H9 (cell line): Measurements from ENCODE around the gene ST6GALNAC3. TPM values are rescaled to one million over a fixed set of nuclear protein-coding genes. Genes with fewer than 3 reads are reported as not detected.

Source experiments
- DNase-seq: peaks from one replicate; pipeline ENCODE4 v3.0.0-alpha.2; 2017
- H2AFZ ChIP-seq: one replicate; pipeline ENCODE4 v1.6.1; 2013; ENCODE audit warnings: mild to moderate bottlenecking, low read length, control low read depth, moderate library complexity
- H2AK5ac ChIP-seq: 2 replicates; pipeline ENCODE4 v1.6.1; 2013; ENCODE audit warnings: low read length, control low read depth, mixed read lengths; ENCODE audit not compliant: insufficient read length
- H2BK120ac ChIP-seq: one replicate; pipeline ENCODE4 v1.6.1; 2013; ENCODE audit warnings: low read depth, mild to moderate bottlenecking, low read length, control low read depth, inconsistent platforms; ENCODE audit not compliant: poor library complexity, severe bottlenecking
- H2BK12ac ChIP-seq: 2 replicates; pipeline ENCODE4 v1.6.1; 2013; ENCODE audit warnings: low read length, control low read depth, mixed read lengths, low read depth; ENCODE audit not compliant: insufficient read length
- H2BK15ac ChIP-seq: 2 replicates; pipeline ENCODE4 v1.6.1; 2013; ENCODE audit warnings: low read depth, low read length, control low read depth
- H2BK20ac ChIP-seq: one replicate; pipeline ENCODE4 v1.6.1; 2013; ENCODE audit warnings: low read depth, mild to moderate bottlenecking, low read length, control low read depth, inconsistent platforms; ENCODE audit not compliant: poor library complexity, severe bottlenecking
- H2BK5ac ChIP-seq: 2 replicates; pipeline ENCODE4 v1.6.1; 2013; ENCODE audit warnings: low read length, control low read depth, mixed read lengths; ENCODE audit not compliant: insufficient read length
- H3K14ac ChIP-seq: 2 replicates; pipeline ENCODE4 v1.6.1; 2013; ENCODE audit warnings: low read length, control low read depth; ENCODE audit not compliant: insufficient read depth
- H3K18ac ChIP-seq: 2 replicates; pipeline ENCODE4 v1.6.1; 2013; ENCODE audit warnings: low read depth, mild to moderate bottlenecking, mixed read lengths, low read length, control low read depth; ENCODE audit not compliant: insufficient read length
- H3K23ac ChIP-seq: 2 replicates; pipeline ENCODE4 v1.6.1; 2013; ENCODE audit warnings: low read length, control low read depth, mixed read lengths, low read depth; ENCODE audit not compliant: insufficient read length
- H3K23me2 ChIP-seq: 2 replicates; pipeline ENCODE4 v1.6.1; 2013; ENCODE audit warnings: low read depth, mild to moderate bottlenecking, mixed read lengths, low read length, control low read depth; ENCODE audit not compliant: insufficient read length, poor library complexity, severe bottlenecking
- H3K27ac ChIP-seq: 2 replicates; pipeline ENCODE4 v1.5.1; 2013; ENCODE audit warnings: low read length, control low read depth, mixed read lengths, low read depth; ENCODE audit not compliant: insufficient read length
- H3K27me3 ChIP-seq: 2 replicates; pipeline ENCODE4 v1.6.1; 2013; ENCODE audit warnings: low read length, control low read depth, inconsistent platforms; ENCODE audit not compliant: insufficient read depth
- H3K4ac ChIP-seq: 2 replicates; pipeline ENCODE4 v1.6.1; 2013; ENCODE audit warnings: low read depth, mild to moderate bottlenecking, control low read depth, inconsistent platforms, low read length, moderate library complexity
- H3K4me1 ChIP-seq: 2 replicates; pipeline ENCODE4 v1.6.1; 2013; ENCODE audit warnings: low read length, control low read depth, inconsistent platforms; ENCODE audit not compliant: insufficient read depth
- H3K4me2 ChIP-seq: 2 replicates; pipeline ENCODE4 v1.6.1; 2013; ENCODE audit warnings: low read length, control low read depth, mixed read lengths; ENCODE audit not compliant: insufficient read length, insufficient read depth
- H3K56ac ChIP-seq: 2 replicates; pipeline ENCODE4 v1.6.1; 2013; ENCODE audit warnings: low read depth, mild to moderate bottlenecking, mixed read lengths, low read length, control low read depth; ENCODE audit not compliant: insufficient read length
- H3K79me1 ChIP-seq: 2 replicates; pipeline ENCODE4 v1.6.1; 2013; ENCODE audit warnings: low read depth, mild to moderate bottlenecking, moderate library complexity, low read length, control low read depth, inconsistent platforms; ENCODE audit not compliant: insufficient read depth, poor library complexity, severe bottlenecking
- H3K79me2 ChIP-seq: 2 replicates; pipeline ENCODE4 v1.6.1; 2013; ENCODE audit warnings: low read length, control low read depth, inconsistent platforms; ENCODE audit not compliant: insufficient read depth
- H3K9ac ChIP-seq: 2 replicates; pipeline ENCODE4 v1.6.1; 2013; ENCODE audit warnings: low read length, control low read depth, mixed read lengths; ENCODE audit not compliant: insufficient read length; ENCODE audit errors: extremely low read depth
- H3K9me3 ChIP-seq: one replicate; pipeline ENCODE4 v1.6.1; 2013; ENCODE audit warnings: low read depth, low read length, inconsistent platforms; ENCODE audit not compliant: control insufficient read depth
- H3T11ph ChIP-seq: one replicate; pipeline ENCODE4 v1.6.1; 2013; ENCODE audit warnings: mild to moderate bottlenecking, low read length, control low read depth, inconsistent platforms
- H4K20me1 ChIP-seq: one replicate; pipeline ENCODE4 v1.6.1; 2013; ENCODE audit not compliant: control insufficient read depth, insufficient read length, insufficient read depth
- H4K5ac ChIP-seq: 2 replicates; pipeline ENCODE4 v1.6.1; 2013; ENCODE audit warnings: low read depth, mild to moderate bottlenecking, mixed read lengths, low read length, control low read depth; ENCODE audit not compliant: insufficient read length
- H4K8ac ChIP-seq: replicated peaks from 2 replicates; pipeline ENCODE4 v1.6.1; 2013; ENCODE audit warnings: low read length, control low read depth, mixed read lengths, low read depth; ENCODE audit not compliant: insufficient read length
- H4K91ac ChIP-seq: 2 replicates; pipeline ENCODE4 v1.6.1; 2013; ENCODE audit warnings: low read depth, mild to moderate bottlenecking, moderate library complexity, mixed read lengths, low read length, control low read depth; ENCODE audit not compliant: insufficient read length
- H3K27ac Mint-ChIP-seq, 3 experiments: 2 replicates in 2 of 3; 3 replicates in 1 of 3; pipeline ENCODE4 v1.8.0; 2020 to 2021; ENCODE audit warnings: mixed read lengths in 3 of 3, mild to moderate bottlenecking in 1 of 3, moderate library complexity in 1 of 3
- H3K27me3 Mint-ChIP-seq: 2 replicates; pipeline ENCODE4 v1.8.0; 2021; ENCODE audit warnings: low read depth, mild to moderate bottlenecking, moderate library complexity, mixed read lengths
- H3K36me3 Mint-ChIP-seq, 3 experiments: 2 replicates in 2 of 3; 3 replicates in 1 of 3; pipeline ENCODE4 v1.8.0; 2020 to 2021; ENCODE audit warnings: low read depth in 3 of 3, mixed read lengths in 3 of 3; ENCODE audit not compliant: insufficient read depth in 1 of 3
- H3K4me1 Mint-ChIP-seq, 2 experiments: 2 replicates each; pipeline ENCODE4 v1.8.0; 2020; ENCODE audit warnings: mixed read lengths in 2 of 2
- H3K4me3 Mint-ChIP-seq, 2 experiments: 2 replicates in 1 of 2; 3 replicates in 1 of 2; pipeline ENCODE4 v1.8.0; 2020 to 2021; ENCODE audit warnings: mild to moderate bottlenecking in 2 of 2, mixed read lengths in 2 of 2, moderate library complexity in 1 of 2
- H3K9me3 Mint-ChIP-seq, 2 experiments: 2 replicates in 1 of 2; 3 replicates in 1 of 2; pipeline ENCODE4 v1.8.0; 2020; ENCODE audit warnings: mild to moderate bottlenecking in 2 of 2, mixed read lengths in 2 of 2, moderate library complexity in 1 of 2
- WGBS: extraction: QIAGEN DNeasy Blood & Tissue Kit; methylation state at CpG from one replicate; pipeline ENCODE4 v1.1.7; 2013; ENCODE audit warnings: missing lambda C conversion rate, low lambda C conversion rate, mixed read lengths; ENCODE audit not compliant: insufficient read length; ENCODE audit errors: extremely low coverage; 5-methylcytosine and 5-hydroxymethylcytosine counted together
- total RNA-seq: library from RNA; stranded (reverse); gene quantifications from 2 replicates; pipeline ENCODE4 v1.2.1, GENCODE V29; 2021
- TF ChIP-seq, protein P1 (sequence below): fragments of 200-600 bp; sonication (generic); conservative IDR thresholded peaks from 3 replicates; pipeline ENCODE4 v1.8.0; 2021; ENCODE audit warnings: antibody characterized with exemption, mild to moderate bottlenecking

Gene ST6GALNAC3
- total RNA-seq, 1 experiment from 2014 or later: 11.2 TPM

DNA sequence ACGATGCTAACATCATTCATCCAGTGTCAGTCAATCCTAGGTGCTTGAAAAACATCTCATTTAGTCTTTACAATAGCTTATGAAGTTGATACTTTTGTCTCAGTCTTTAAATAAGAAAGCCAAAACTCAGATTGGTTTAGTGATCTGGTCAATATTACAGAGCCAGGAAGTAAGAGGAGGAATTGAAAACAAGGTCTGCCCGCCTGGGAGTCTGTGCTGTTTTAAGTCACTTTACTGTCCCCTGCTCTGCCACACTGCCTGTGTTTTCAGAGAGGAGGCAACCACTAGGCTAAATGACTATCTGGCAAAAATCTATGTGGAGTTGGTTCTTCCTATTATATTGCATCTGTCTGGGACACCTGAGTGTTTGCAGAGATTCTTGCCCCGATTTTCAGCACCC, 62.3 kb downstream of the ST6GALNAC3 start:
- Histone ChIP-seq H2AK5ac (no peak overlapping the region), H2BK20ac (no peak overlapping the region), H2BK12ac (no peak overlapping the region), H3K18ac (no peak overlapping the region), H3K4me1 (peaks cover 4% of the 10 kb centered on the region; the same call in 1 of the 2 replicates), H3K9ac (no peak overlapping the region), H2AFZ (no peak overlapping the region), H3K27me3 (no peaks in the 10 kb centered on the region), H4K20me1 (no peaks in the 10 kb centered on the region), H3K9me3 (no peaks in the 10 kb centered on the region), H4K5ac (no peak overlapping the region), H4K91ac (no peak overlapping the region), H2BK5ac (no peak overlapping the region), H3T11ph (no peak overlapping the region), H3K23me2 (no peaks in the 10 kb centered on the region), H3K56ac (no peak overlapping the region), H3K4me2 (no peak overlapping the region), H3K79me2 (no peaks in the 10 kb centered on the region), H3K23ac (no peak overlapping the region), H3K4ac (no peak overlapping the region), H3K27ac (no peak overlapping the region), H3K14ac (no peak overlapping the region), H3K79me1 (no peaks in the 10 kb centered on the region), H4K8ac (no peak overlapping the region), H2BK120ac (no peak overlapping the region), H2BK15ac (no peak overlapping the region)
- TF ChIP-seq, protein P1, sequence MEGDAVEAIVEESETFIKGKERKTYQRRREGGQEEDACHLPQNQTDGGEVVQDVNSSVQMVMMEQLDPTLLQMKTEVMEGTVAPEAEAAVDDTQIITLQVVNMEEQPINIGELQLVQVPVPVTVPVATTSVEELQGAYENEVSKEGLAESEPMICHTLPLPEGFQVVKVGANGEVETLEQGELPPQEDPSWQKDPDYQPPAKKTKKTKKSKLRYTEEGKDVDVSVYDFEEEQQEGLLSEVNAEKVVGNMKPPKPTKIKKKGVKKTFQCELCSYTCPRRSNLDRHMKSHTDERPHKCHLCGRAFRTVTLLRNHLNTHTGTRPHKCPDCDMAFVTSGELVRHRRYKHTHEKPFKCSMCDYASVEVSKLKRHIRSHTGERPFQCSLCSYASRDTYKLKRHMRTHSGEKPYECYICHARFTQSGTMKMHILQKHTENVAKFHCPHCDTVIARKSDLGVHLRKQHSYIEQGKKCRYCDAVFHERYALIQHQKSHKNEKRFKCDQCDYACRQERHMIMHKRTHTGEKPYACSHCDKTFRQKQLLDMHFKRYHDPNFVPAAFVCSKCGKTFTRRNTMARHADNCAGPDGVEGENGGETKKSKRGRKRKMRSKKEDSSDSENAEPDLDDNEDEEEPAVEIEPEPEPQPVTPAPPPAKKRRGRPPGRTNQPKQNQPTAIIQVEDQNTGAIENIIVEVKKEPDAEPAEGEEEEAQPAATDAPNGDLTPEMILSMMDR: no peak
- H3K27ac Mint-ChIP-seq: no peak overlapping the region
- H3K4me3 Mint-ChIP-seq: no peak overlapping the region
- H3K4me1 Mint-ChIP-seq: peaks cover 18 to 20% of the 10 kb centered on the region in 2 experiments
- no peak for DNase-seq
- H3K27me3 Mint-ChIP-seq: no peaks in the 10 kb centered on the region
- no peaks in the 10 kb centered on the region; a peak in 2 of 7 replicates for H3K36me3 Mint-ChIP-seq
- no peaks in the 10 kb centered on the region for H3K9me3 Mint-ChIP-seq
- WGBS: no CpG with 5 or more reads among the region's 3 CpGs
